ENCODE data around the gene TSPAN31. TPM values are rescaled to one million over a fixed set of nuclear protein-coding genes. Genes with fewer than 3 reads are reported as not detected.
"Not testable (repeated sequence)": the region's sequence is repeated elsewhere in the genome, so short reads cannot be mapped to it uniquely, and the experiment has no call there.

TSPAN31 gene
- total and polyA plus RNA-seq, 4 donors: 27.4 to 40.6 (median 34.5) TPM

GRCh38 chr12:57774634-57775033, 29.8 kb downstream of the TSPAN31 start:
- intact Hi-C loops (cut with DNase I); DNase-seq; ATAC-seq (ENCODE audit: low FRiP score); H3K4me3 ChIP-seq (ENCODE audit: low read length in 2 of 2); H3K27ac ChIP-seq (ENCODE audit: low read depth in 1 of 2, low read length in 2 of 2); H3K9me3 ChIP-seq (ENCODE audit: control insufficient read depth, low read length); H3K4me1 ChIP-seq (ENCODE audit: control insufficient read depth in 1 of 2, insufficient read depth in 2 of 2, low read length in 2 of 2); H3K36me3 ChIP-seq (ENCODE audit: control insufficient read depth in 1 of 2, insufficient read depth in 2 of 2, low read length in 1 of 2); H3K27me3 ChIP-seq (ENCODE audit: control insufficient read depth in 1 of 2, insufficient read depth in 2 of 2, low read length in 1 of 2): not testable (repeated sequence)
- WGBS, 2 donors: 90 to 92% methylated on average over 11 of the region's 11 CpGs

GRCh38 chr12:57775044-57775443, 30.2 kb downstream of the TSPAN31 start:
- no peaks in the 10 kb centered on the region for H3K9me3 ChIP-seq (ENCODE audit: control insufficient read depth, low read length)
- no peaks in the 10 kb centered on the region for H3K36me3 ChIP-seq (ENCODE audit: control insufficient read depth in 1 of 2, insufficient read depth in 2 of 2, low read length in 1 of 2)
- 66 to 69% methylated on average over 2 to 3 of the region's 3 CpGs for WGBS, 2 donors
- H3K27me3 ChIP-seq (ENCODE audit: control insufficient read depth in 1 of 2, insufficient read depth in 2 of 2, low read length in 1 of 2): no peaks in the 10 kb centered on the region
- H3K4me3 ChIP-seq (ENCODE audit: low read length in 2 of 2): no peak overlapping the region
- no peaks in the 10 kb centered on the region for H3K4me1 ChIP-seq (ENCODE audit: control insufficient read depth in 1 of 2, insufficient read depth in 2 of 2, low read length in 2 of 2)
- DNase-seq (no peak), ATAC-seq (ENCODE audit: low FRiP score) (no peak)
- intact Hi-C loops (cut with DNase I): no loop called here
- H3K27ac ChIP-seq (ENCODE audit: low read depth in 1 of 2, low read length in 2 of 2): no peak overlapping the region

DNA sequence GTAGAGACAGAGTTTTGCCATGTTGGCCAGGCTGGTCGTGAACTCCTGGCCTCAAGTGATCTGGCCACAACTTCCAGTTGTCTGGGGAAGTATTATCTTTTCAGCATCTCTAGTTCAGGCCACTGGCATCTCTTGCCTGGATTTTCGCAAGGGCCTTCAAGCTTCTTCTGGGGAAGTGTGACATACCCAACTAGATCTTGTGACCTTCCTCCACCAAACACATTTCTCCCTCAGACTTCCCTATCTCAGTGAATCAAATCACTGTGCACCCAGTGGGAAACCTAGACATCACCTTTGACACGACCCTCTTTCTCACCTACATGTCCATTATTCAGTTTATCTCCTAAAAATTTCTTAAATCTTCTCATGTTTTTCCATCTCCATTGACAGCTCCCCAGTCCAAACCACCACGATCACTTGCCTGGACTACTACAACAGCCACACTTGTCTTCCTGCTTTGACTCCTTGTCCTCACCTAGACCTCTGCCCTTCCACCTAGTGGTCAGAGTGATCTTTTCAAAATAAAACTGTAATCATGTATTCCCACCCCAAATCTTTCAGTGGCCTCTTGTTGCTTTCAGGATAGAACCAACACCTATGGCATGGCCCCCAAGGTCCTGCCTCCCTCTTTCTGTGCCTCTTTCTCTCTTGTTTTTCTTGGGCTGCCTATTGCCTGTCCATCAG, 30.9 kb downstream of the TSPAN31 start:
- Histone ChIP-seq H3K27ac (ENCODE audit: low read depth in 1 of 2, low read length in 2 of 2) (no peak overlapping the region), H3K4me3 (ENCODE audit: low read length in 2 of 2) (no peak overlapping the region), H3K4me1 (ENCODE audit: control insufficient read depth in 1 of 2, insufficient read depth in 2 of 2, low read length in 2 of 2) (no peaks in the 10 kb centered on the region), H3K27me3 (ENCODE audit: control insufficient read depth in 1 of 2, insufficient read depth in 2 of 2, low read length in 1 of 2) (no peaks in the 10 kb centered on the region), H3K36me3 (ENCODE audit: control insufficient read depth in 1 of 2, insufficient read depth in 2 of 2, low read length in 1 of 2) (no peaks in the 10 kb centered on the region), H3K9me3 (ENCODE audit: control insufficient read depth, low read length) (no peaks in the 10 kb centered on the region)
- WGBS, 2 donors: 78 to 81% methylated on average over 4 of the region's 4 CpGs
- intact Hi-C loops (cut with DNase I): no loop called here
- ATAC-seq (ENCODE audit: low FRiP score) (no peak), DNase-seq (no peak)

DNA sequence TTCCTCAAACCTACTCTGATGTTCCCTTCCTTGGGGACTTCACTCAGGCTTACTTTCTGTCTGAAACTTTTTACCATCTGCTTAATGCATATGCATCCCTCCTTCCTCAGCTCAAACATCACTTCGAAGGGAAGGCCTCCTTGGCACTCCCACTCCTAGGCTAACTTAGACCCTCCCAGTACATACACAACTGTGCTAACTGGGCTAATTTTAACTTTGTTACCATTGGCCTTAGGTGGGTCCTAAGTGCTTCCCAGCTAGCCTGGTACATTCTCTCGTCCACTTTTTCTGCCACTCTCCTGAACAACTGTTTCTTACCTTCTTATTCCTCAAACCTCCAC, 31.4 kb downstream of the TSPAN31 start:
- no peaks in the 10 kb centered on the region for H3K9me3 ChIP-seq (ENCODE audit: control insufficient read depth, low read length)
- intact Hi-C loops (cut with DNase I): no loop called here
- WGBS, 2 donors: 59 to 69% methylated on average over 2 of the region's 2 CpGs
- no peaks in the 10 kb centered on the region for H3K36me3 ChIP-seq (ENCODE audit: control insufficient read depth in 1 of 2, insufficient read depth in 2 of 2, low read length in 1 of 2)
- DNase-seq (no peak), ATAC-seq (ENCODE audit: low FRiP score) (no peak)
- no peaks in the 10 kb centered on the region for H3K4me1 ChIP-seq (ENCODE audit: control insufficient read depth in 1 of 2, insufficient read depth in 2 of 2, low read length in 2 of 2)
- H3K27me3 ChIP-seq (ENCODE audit: control insufficient read depth in 1 of 2, insufficient read depth in 2 of 2, low read length in 1 of 2): no peaks in the 10 kb centered on the region
- H3K27ac ChIP-seq (ENCODE audit: low read depth in 1 of 2, low read length in 2 of 2): no peak overlapping the region
- H3K4me3 ChIP-seq (ENCODE audit: low read length in 2 of 2): no peak overlapping the region

DNA sequence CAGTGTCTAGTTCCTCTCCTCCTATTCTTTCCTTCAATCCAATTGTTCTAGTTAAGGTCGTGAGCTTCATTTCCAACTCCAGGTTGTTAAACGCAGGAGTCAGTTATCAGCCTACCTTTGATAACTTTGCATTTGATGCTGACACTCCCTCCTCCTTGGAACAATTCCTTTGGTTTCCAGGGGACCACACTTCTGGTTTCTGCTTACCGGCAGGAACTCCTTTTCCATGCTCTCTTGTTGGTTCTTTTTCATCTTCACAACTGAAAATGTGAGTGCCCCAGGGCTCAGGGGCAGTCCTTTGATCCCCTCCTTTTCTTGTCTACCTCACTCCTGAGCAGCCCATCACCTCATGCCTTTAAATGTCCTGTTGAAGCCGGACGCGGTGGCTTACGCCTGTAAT, 32.5 kb downstream of the TSPAN31 start:
- H3K36me3 ChIP-seq (ENCODE audit: control insufficient read depth in 1 of 2, insufficient read depth in 2 of 2, low read length in 1 of 2): no peaks in the 10 kb centered on the region

DNA sequence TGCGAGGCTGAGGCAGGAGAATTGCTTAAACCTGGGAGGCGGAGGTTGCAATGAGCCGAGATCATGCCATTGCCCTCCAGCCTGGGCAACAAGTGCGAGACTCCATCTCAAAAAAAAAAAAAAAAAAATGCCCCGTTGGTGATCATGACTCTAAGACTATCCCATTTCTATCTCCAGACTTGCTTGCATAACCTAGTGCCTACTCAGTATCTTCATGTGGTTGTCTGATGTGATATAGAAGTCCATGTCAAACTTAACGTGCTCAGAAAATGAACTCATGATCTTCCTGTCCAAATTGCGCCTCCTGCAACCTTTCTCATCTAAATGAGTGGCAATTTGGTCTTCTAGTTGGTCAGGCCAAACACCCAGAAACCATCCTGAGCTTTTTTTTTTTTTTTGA, 33.1 kb downstream of the TSPAN31 start:
- intact Hi-C loops (cut with DNase I): no loop called here
- Histone ChIP-seq H3K9me3 (ENCODE audit: control insufficient read depth, low read length) (no peaks in the 10 kb centered on the region), H3K4me1 (ENCODE audit: control insufficient read depth in 1 of 2, insufficient read depth in 2 of 2, low read length in 2 of 2) (no peaks in the 10 kb centered on the region), H3K27ac (ENCODE audit: low read depth in 1 of 2, low read length in 2 of 2) (no peak overlapping the region), H3K4me3 (ENCODE audit: low read length in 2 of 2) (no peak overlapping the region), H3K27me3 (ENCODE audit: control insufficient read depth in 1 of 2, insufficient read depth in 2 of 2, low read length in 1 of 2) (no peaks in the 10 kb centered on the region), H3K36me3 (ENCODE audit: control insufficient read depth in 1 of 2, insufficient read depth in 2 of 2, low read length in 1 of 2) (no peaks in the 10 kb centered on the region)
- ATAC-seq (ENCODE audit: low FRiP score) (no peak), DNase-seq (no peak)
- WGBS, 2 donors: 90 to 92% methylated on average over 6 to 7 of the region's 7 CpGs

More for the DNA sequence above, 32.5 kb downstream of the TSPAN31 start:
- Histone ChIP-seq H3K27me3 (ENCODE audit: control insufficient read depth in 1 of 2, insufficient read depth in 2 of 2, low read length in 1 of 2) (no peaks in the 10 kb centered on the region), H3K4me3 (ENCODE audit: low read length in 2 of 2) (no peak overlapping the region), H3K27ac (ENCODE audit: low read depth in 1 of 2, low read length in 2 of 2) (no peak overlapping the region), H3K9me3 (ENCODE audit: control insufficient read depth, low read length) (no peaks in the 10 kb centered on the region), H3K4me1 (ENCODE audit: control insufficient read depth in 1 of 2, insufficient read depth in 2 of 2, low read length in 2 of 2) (no peaks in the 10 kb centered on the region)
- intact Hi-C loops (cut with DNase I): no loop called here
- no peak for DNase-seq
- no peak for ATAC-seq (ENCODE audit: low FRiP score)
- WGBS, 2 donors: 86 to 91% methylated on average over 7 of the region's 7 CpGs

- intact Hi-C loops (cut with DNase I): loop anchor here in 1 of 2 donors (5.0 kb wide), 1 partner anchor 128 kb away; no protein-coding TSS in a partner anchor
- no peak for DNase-seq
- H3K27ac ChIP-seq (ENCODE audit: low read depth in 1 of 2, low read length in 2 of 2): no peak overlapping the region
- 33 to 36% methylated on average over 1 of the region's 1 CpG for WGBS, 2 donors
- no peak for ATAC-seq (ENCODE audit: low FRiP score)
- H3K9me3 ChIP-seq (ENCODE audit: control insufficient read depth, low read length): no peaks in the 10 kb centered on the region
- H3K36me3 ChIP-seq (ENCODE audit: control insufficient read depth in 1 of 2, insufficient read depth in 2 of 2, low read length in 1 of 2): no peaks in the 10 kb centered on the region
- no peaks in the 10 kb centered on the region for H3K4me1 ChIP-seq (ENCODE audit: control insufficient read depth in 1 of 2, insufficient read depth in 2 of 2, low read length in 2 of 2)
- H3K4me3 ChIP-seq (ENCODE audit: low read length in 2 of 2): no peak overlapping the region
- H3K27me3 ChIP-seq (ENCODE audit: control insufficient read depth in 1 of 2, insufficient read depth in 2 of 2, low read length in 1 of 2): no peaks in the 10 kb centered on the region
Measured at GRCh38 chr12:57779736-57780135, 34.9 kb downstream of the TSPAN31 start.

DNA sequence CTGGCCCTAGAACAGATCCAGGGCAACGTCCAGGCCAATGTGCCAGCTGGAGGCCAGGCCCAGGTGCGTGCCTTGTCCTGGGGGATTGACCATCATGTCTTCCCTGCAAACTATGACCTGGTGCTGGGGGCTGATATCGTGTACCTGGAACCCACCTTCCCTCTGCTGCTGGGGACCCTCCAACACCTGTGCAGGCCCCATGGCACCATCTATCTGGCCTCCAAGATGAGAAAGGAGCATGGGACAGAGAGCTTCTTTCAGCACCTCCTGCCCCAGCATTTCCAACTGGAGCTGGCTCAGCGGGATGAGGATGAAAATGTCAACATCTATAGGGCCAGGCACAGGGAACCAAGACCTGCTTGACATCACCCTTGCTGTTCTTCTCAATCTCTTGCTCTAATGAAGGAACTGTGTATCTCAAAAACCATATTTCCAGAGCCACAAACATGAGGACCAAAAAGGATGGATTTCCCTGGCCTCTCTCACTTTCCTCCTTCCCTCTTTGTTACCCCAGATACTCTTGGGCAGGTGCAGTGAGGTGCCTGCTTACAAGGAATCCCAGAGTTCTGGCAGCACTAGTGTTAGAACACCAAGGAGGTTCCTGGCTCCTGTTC, 35.6 kb downstream of the TSPAN31 start:
- Histone ChIP-seq H3K4me1 (ENCODE audit: control insufficient read depth in 1 of 2, insufficient read depth in 2 of 2, low read length in 2 of 2) (no peaks in the 10 kb centered on the region), H3K27ac (ENCODE audit: low read depth in 1 of 2, low read length in 2 of 2) (no peak overlapping the region), H3K9me3 (ENCODE audit: control insufficient read depth, low read length) (no peaks in the 10 kb centered on the region), H3K27me3 (ENCODE audit: control insufficient read depth in 1 of 2, insufficient read depth in 2 of 2, low read length in 1 of 2) (no peaks in the 10 kb centered on the region), H3K36me3 (ENCODE audit: control insufficient read depth in 1 of 2, insufficient read depth in 2 of 2, low read length in 1 of 2) (no peaks in the 10 kb centered on the region), H3K4me3 (ENCODE audit: low read length in 2 of 2) (no peak overlapping the region)
- 80 to 83% methylated on average over 4 of the region's 4 CpGs for WGBS, 2 donors
- intact Hi-C loops (cut with DNase I): loop anchor here in 1 of 2 donors (5.0 kb wide), 1 partner anchor 127 kb away; no protein-coding TSS in a partner anchor
- DNase-seq: no peak
- ATAC-seq (ENCODE audit: low FRiP score): no peak

DNA sequence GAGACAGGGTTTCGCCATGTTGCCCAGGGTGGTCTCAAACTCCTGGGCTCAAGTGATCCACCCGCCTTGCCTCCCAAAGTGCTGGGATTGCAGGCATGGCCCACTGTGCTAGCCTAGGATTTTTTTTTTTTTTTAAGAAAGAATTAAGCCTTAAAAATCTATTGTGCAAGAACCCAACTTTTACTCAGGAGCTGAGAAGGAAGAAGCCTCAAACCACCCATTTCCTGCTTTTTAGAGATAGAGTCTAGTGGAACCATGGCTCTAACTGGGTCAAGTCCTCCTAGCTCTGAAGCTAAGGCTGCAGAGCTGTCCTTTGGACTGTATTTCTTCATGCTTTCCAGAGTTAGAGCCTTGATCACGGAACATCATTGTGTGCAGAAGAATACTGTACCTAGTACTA, 36.4 kb downstream of the TSPAN31 start:
- Histone ChIP-seq H3K27me3 (ENCODE audit: control insufficient read depth in 1 of 2, insufficient read depth in 2 of 2, low read length in 1 of 2) (no peaks in the 10 kb centered on the region), H3K4me3 (ENCODE audit: low read length in 2 of 2) (no peak overlapping the region), H3K4me1 (ENCODE audit: control insufficient read depth in 1 of 2, insufficient read depth in 2 of 2, low read length in 2 of 2) (no peaks in the 10 kb centered on the region), H3K36me3 (ENCODE audit: control insufficient read depth in 1 of 2, insufficient read depth in 2 of 2, low read length in 1 of 2) (peaks cover 2% of the 10 kb centered on the region in 2 donors), H3K9me3 (ENCODE audit: control insufficient read depth, low read length) (no peaks in the 10 kb centered on the region), H3K27ac (ENCODE audit: low read depth in 1 of 2, low read length in 2 of 2) (no peak overlapping the region)
- 96 to 99% methylated on average over 3 of the region's 3 CpGs for WGBS, 2 donors
- intact Hi-C loops (cut with DNase I): loop anchor here in 1 of 2 donors (5.0 kb wide), 1 partner anchor 126 kb away; no protein-coding TSS in a partner anchor
- no peak for ATAC-seq (ENCODE audit: low FRiP score)
- DNase-seq: no peak
